K562 (cell line): ENCODE data around the gene KCNJ4. TPM values are rescaled to one million over a fixed set of nuclear protein-coding genes. Genes with fewer than 3 reads are reported as not detected.

Source experiments
- ARID1B ChIP-seq: fragments of 450-650 bp; IDR thresholded peaks from 2 replicates; pipeline ENCODE4 v1.6.1; 2016; ENCODE audit warnings: antibody characterized with exemption, mild to moderate bottlenecking, inconsistent platforms
- CTCF ChIP-seq, 3 experiments: IDR thresholded peaks in 2 of 3; conservative IDR thresholded peaks in 1 of 3; 2 replicates each; pipeline ENCODE4 v1.5.1; 2011 to 2012; ENCODE audit warnings: low read length in 3 of 3, mild to moderate bottlenecking in 3 of 3, control low read depth in 2 of 3, improper control_type of control experiment in 1 of 3, inconsistent platforms in 1 of 3, low read depth in 1 of 3, mixed read lengths in 1 of 3, moderate library complexity in 1 of 3; ENCODE audit not compliant: insufficient read depth in 2 of 3
- CUX1 ChIP-seq: fragments of 200-800 bp; sonication (Bioruptor generic); IDR thresholded peaks from 2 replicates; pipeline ENCODE4 v1.6.1; 2016; ENCODE audit warnings: missing genetic modification characterization, missing compliant biosample characterization
- ERF ChIP-seq: fragments of 450-650 bp; formaldehyde crosslinking; IDR thresholded peaks from 2 replicates; pipeline ENCODE4 v1.4.0; 2020; ENCODE audit warnings: mild to moderate bottlenecking, mixed read lengths
- JUN ChIP-seq, 2 experiments: sonication (generic) in 1 of 2; formaldehyde crosslinking in 1 of 2; IDR thresholded peaks; 2 replicates each; pipeline versions ENCODE4 v1.6.1 to v1.8.0; 2012 to 2022; ENCODE audit warnings: borderline replicate concordance in 2 of 2, mild to moderate bottlenecking in 2 of 2, improper control_type of control experiment in 1 of 2, low read depth in 1 of 2, low read length in 1 of 2, missing genetic modification reagents in 1 of 2
- JUND ChIP-seq, 2 experiments: IDR thresholded peaks; 2 replicates in 1 of 2; 3 replicates in 1 of 2; pipeline ENCODE4 v1.6.1; 2011; ENCODE audit warnings: borderline replicate concordance in 2 of 2, low read depth in 2 of 2, low read length in 2 of 2, improper control_type of control experiment in 1 of 2, missing biosample characterization in 1 of 2, missing genetic modification characterization in 1 of 2, missing genetic modification reagents in 1 of 2
- KAT8 ChIP-seq: fragments of 450-650 bp; IDR thresholded peaks from 2 replicates; pipeline ENCODE4 v1.6.1; 2016; ENCODE audit warnings: low read depth, mild to moderate bottlenecking
- MECOM ChIP-seq: fragments of 250-450 bp; sonication (Bioruptor Pico); IDR thresholded peaks from 2 replicates; pipeline ENCODE4 v1.8.0; 2022; ENCODE audit warnings: inconsistent platforms
- NR4A1 ChIP-seq, 2 experiments: fragments of 250-450 bp in 1 of 2; fragments of 450-650 bp in 1 of 2; sonication (Bioruptor Pico) in 1 of 2; IDR thresholded peaks; 2 replicates each; pipeline versions ENCODE4 v1.4.0 to v1.6.1; 2016 to 2020; ENCODE audit warnings: mild to moderate bottlenecking in 2 of 2, missing compliant biosample characterization in 1 of 2, missing genetic modification characterization in 1 of 2, moderate library complexity in 1 of 2
- PML ChIP-seq: IDR thresholded peaks from 2 replicates; pipeline ENCODE4 v1.6.1; 2012; ENCODE audit warnings: low read length, inconsistent platforms
- POLR2G ChIP-seq: fragments of 200-400 bp; formaldehyde crosslinking; IDR thresholded peaks from 2 replicates; pipeline ENCODE4 v1.6.1; 2017; ENCODE audit warnings: low read depth, mild to moderate bottlenecking, antibody characterized with exemption, low read length, moderate library complexity
- XRCC4 ChIP-seq: IDR thresholded peaks from one replicate; pipeline ENCODE4 v1.6.1; 2011; ENCODE audit not compliant: insufficient read depth, insufficient read length; ENCODE audit errors: extremely low read depth
- ZNF12 ChIP-seq: sonication (generic); formaldehyde crosslinking; IDR thresholded peaks from 2 replicates; pipeline ENCODE4 v1.4.0; 2020; ENCODE audit warnings: mild to moderate bottlenecking, missing genetic modification reagents
- ZNF584 ChIP-seq: fragments of 200-800 bp; sonication (Bioruptor generic); IDR thresholded peaks from 2 replicates; pipeline ENCODE4 v1.6.1; 2016; ENCODE audit warnings: low read depth, mild to moderate bottlenecking, missing genetic modification characterization, missing compliant biosample characterization
- ZNF592 ChIP-seq: fragments of 450-650 bp; IDR thresholded peaks from 2 replicates; pipeline ENCODE4 v1.6.1; 2017; ENCODE audit warnings: antibody characterized with exemption, mild to moderate bottlenecking
- polyA plus RNA-seq, 8 experiments: library from polyadenylated mRNA; depleted of rRNA in 4 of 8; stranded (reverse) in 5 of 8; unstranded in 3 of 8; fragments of >200 nt; fragmentation: Nextera tagmentation in 2 of 8; fragmentation: Illumina TruSeq in 1 of 8; extraction: Ambion mirVana in 2 of 8; extraction: Trizol in 1 of 8; gene quantifications; 2 replicates each; pipeline versions ENCODE4 v1.2.1 to v1.2.3, GENCODE V29; 2011 to 2014; ENCODE audit warnings: inconsistent platforms in 1 of 8, missing spikeins in 1 of 8
- total RNA-seq, 7 experiments: library from RNA; depleted of rRNA in 6 of 7; stranded (reverse); fragments of >200 nt in 6 of 7; fragmentation: Illumina TruSeq in 2 of 7; extraction: Trizol in 2 of 7; gene quantifications; 2 replicates each; pipeline versions ENCODE4 v1.2.1 to v1.2.3, GENCODE V29; 2011 to 2021; ENCODE audit warnings: low replicate concordance in 1 of 7

The KCNJ4 gene
- total and polyA plus RNA-seq, 9 of the 15 experiments (the other 6 are each of a cell fraction or from before 2014, with no cell fraction given): 0.07 to 0.55 (median 0.09) TPM; not detected in 4

GRCh38 chr22:38412435-38413084 is 42.4 kb downstream of the KCNJ4 start (continued):
- no peak for TF ChIP-seq CUX1
- TF ChIP-seq ZNF584 (CRISPR knock-in tag): no peak
- TF ChIP-seq PML: no peak
- 0 out of 2 replicates have a peak, but pooled peaks have one; percentile 13 for TF ChIP-seq POLR2G
- no peak for TF ChIP-seq XRCC4
- TF ChIP-seq MECOM (CRISPR knock-in tag): no peak
- no peak for TF ChIP-seq ZNF592
- no peak for TF ChIP-seq JUND (IDR thresholded peaks at IDR 0.05; ENCODE audit: borderline replicate concordance, low read depth, low read length)
- no peak for TF ChIP-seq JUND (tag; IDR thresholded peaks at IDR 0.05; ENCODE audit: borderline replicate concordance, low read depth, low read length)
- TF ChIP-seq ZNF12 (CRISPR knock-in tag): no peak
- peak; percentile 66 to 81 (median 79) for TF ChIP-seq CTCF (IDR thresholded peaks at IDR 0.05 in 2 of 3, conservative IDR thresholded peaks at IDR 0.05 in 1 of 3; ENCODE audit: insufficient read depth in 2 of 3, low read depth in 1 of 3, low read length in 3 of 3)
- TF ChIP-seq ERF (CRISPR knock-in tag): no peak
- no peak for TF ChIP-seq ARID1B
- TF ChIP-seq JUN (IDR thresholded peaks at IDR 0.05; ENCODE audit: borderline replicate concordance, low read depth, low read length): no peak
- no peak for TF ChIP-seq JUN (CRISPR knock-in tag; IDR thresholded peaks at IDR 0.05; ENCODE audit: borderline replicate concordance)
- no peak for TF ChIP-seq KAT8
- no peak for TF ChIP-seq NR4A1 (CRISPR knock-in tag; IDR thresholded peaks at IDR 0.05)
- TF ChIP-seq NR4A1 (tag; IDR thresholded peaks at IDR 0.05): no peak
